Right ventricle myocardium inferior (tissue), 1 donor: ENCODE measurements around the gene FRMD3. TPM values are rescaled to one million over a fixed set of nuclear protein-coding genes. Genes with fewer than 3 reads are reported as not detected.

Experiments
- ATAC-seq: fragments of 200-7000 bp; cut with Tn5 transposase; one replicate; pipeline ENCODE4 v1.9.1; 2020; ENCODE audit warnings: mild to moderate bottlenecking, moderate library complexity
- DNase-seq: peaks from one replicate; pipeline ENCODE4 v3.0.0; 2021; ENCODE audit errors: missing footprints
- intact Hi-C: fragments of 100-400 bp; cut with DNase I; formaldehyde crosslinking; loops from one replicate; pipeline ENCODE4 v1.11.0; 2022
- total RNA-seq: library from RNA; stranded (reverse); fragmentation: NEBNext Ultra II Directional; extraction: Animal tissue kit (Norgen Biotek cat#: 25700); gene quantifications from one replicate; pipeline ENCODE4 v1.2.1, GENCODE V29; 2021
- donor health status: DM: no; HTN: yes; CAD: no; lungs with severe emphysema.

The FRMD3 gene
- total RNA-seq, 1 donor from 2014 or later = 98.9 TPM

GRCh38 chr9:83327323-83327722, 210.9 kb downstream of the FRMD3 start:
- intact Hi-C loops = loop anchor here (5.0 kb wide), 2 partner anchors 50 to 110 kb away; no protein-coding TSS in a partner anchor
- DNase-seq = no peak

GRCh38 chr9:83323148-83323547, 215.1 kb downstream of the FRMD3 start:
- intact Hi-C loops = no loop called here
- no peak for ATAC-seq
- no peak for DNase-seq

More at GRCh38 chr9:83327323-83327722, 210.9 kb downstream of the FRMD3 start:
- peak; percentile 42 for ATAC-seq

- intact Hi-C loops = no loop called here
- no peak for ATAC-seq
- no peak for DNase-seq
Observed at GRCh38 chr9:83322438-83322837, 215.8 kb downstream of the FRMD3 start.

GRCh38 chr9:83317244-83317643, 221.0 kb downstream of the FRMD3 start:
- DNase-seq (no peak), ATAC-seq (no peak)
- intact Hi-C loops = loop anchor here (5.0 kb wide), 1 partner anchor 35 kb away; no protein-coding TSS in a partner anchor

GRCh38 chr9:83315649-83316048, 222.6 kb downstream of the FRMD3 start:
- no peak for ATAC-seq
- intact Hi-C loops = loop anchor here (5.0 kb wide), 1 partner anchor 33 kb away; no protein-coding TSS in a partner anchor
- DNase-seq = no peak

- ATAC-seq = no peak
- intact Hi-C loops = no loop called here
Observed at GRCh38 chr9:83313781-83314180, 224.4 kb downstream of the FRMD3 start.

GRCh38 chr9:83312537-83312936, 225.7 kb downstream of the FRMD3 start:
- intact Hi-C loops = no loop called here
- ATAC-seq (no peak), DNase-seq (no peak)

More at GRCh38 chr9:83313781-83314180, 224.4 kb downstream of the FRMD3 start:
- no peak for DNase-seq

GRCh38 chr9:83307066-83307724, 231.0 kb downstream of the FRMD3 start:
- DNase-seq = no peak
- intact Hi-C loops = no loop called here
- ATAC-seq = no peak

- intact Hi-C loops = no loop called here
Observed at GRCh38 chr9:83304686-83305085, 233.5 kb downstream of the FRMD3 start.

GRCh38 chr9:83299571-83299970, 238.6 kb downstream of the FRMD3 start:
- ATAC-seq (no peak), DNase-seq (no peak)
- intact Hi-C loops = no loop called here

More at GRCh38 chr9:83304686-83305085, 233.5 kb downstream of the FRMD3 start:
- peak; percentile 97 for ATAC-seq
- DNase-seq = peak; percentile 86

GRCh38 chr9:83299094-83299493, 239.1 kb downstream of the FRMD3 start:
- DNase-seq = no peak
- intact Hi-C loops = no loop called here
- no peak for ATAC-seq

- no peak for ATAC-seq
- no peak for DNase-seq
- intact Hi-C loops = no loop called here
Observed at GRCh38 chr9:83296123-83296522, 242.1 kb downstream of the FRMD3 start.

- no peak for ATAC-seq
- DNase-seq = no peak
- intact Hi-C loops = no loop called here
Observed at GRCh38 chr9:83294816-83295215, 243.4 kb downstream of the FRMD3 start.

- no peak for ATAC-seq
Observed at GRCh38 chr9:83291196-83291595, 247.0 kb downstream of the FRMD3 start.

GRCh38 chr9:83290692-83291091, 247.5 kb downstream of the FRMD3 start:
- no peak for DNase-seq
- intact Hi-C loops = no loop called here
- ATAC-seq = no peak

More at GRCh38 chr9:83291196-83291595, 247.0 kb downstream of the FRMD3 start:
- DNase-seq = no peak
- intact Hi-C loops = no loop called here

- ATAC-seq (no peak), DNase-seq (no peak)
- intact Hi-C loops = no loop called here
Observed at GRCh38 chr9:83287021-83287420, 251.2 kb downstream of the FRMD3 start.

- no peak for DNase-seq
- ATAC-seq = no peak
- intact Hi-C loops = no loop called here
Observed at GRCh38 chr9:83285445-83286225, 252.6 kb downstream of the FRMD3 start.

- DNase-seq = no peak
- no peak for ATAC-seq
- intact Hi-C loops = loop anchor here (5.0 kb wide), 1 partner anchor 33 kb away; no protein-coding TSS in a partner anchor
Observed at GRCh38 chr9:83284746-83285145, 253.5 kb downstream of the FRMD3 start.

- ATAC-seq (no peak), DNase-seq (no peak)
- intact Hi-C loops = loop anchor here (5.0 kb wide), 1 partner anchor 34 kb away; no protein-coding TSS in a partner anchor
Observed at GRCh38 chr9:83283528-83283927, 254.7 kb downstream of the FRMD3 start.
